ENCODE results near the gene STX8.
"Not testable (repeated sequence)": the region's sequence is repeated elsewhere in the genome, so short reads cannot be mapped to it uniquely, and the experiment has no call there.

The STX8 gene

GRCh38 chr17:9575381-9576101 is at the start of gene STX8:
STX8 (minus strand) TSS chr17:9575820; CDS start chr17:9575808, 12 bp downstream.
- Mint-ChIP-seq H3K9me3 (no peaks in the 10 kb centered on the region), H3K27me3 (no peaks in the 10 kb centered on the region), H3K36me3 (ENCODE audit: insufficient read depth) (peaks cover 17% of the 10 kb centered on the region), H3K4me3 (peak within 1 kb of the TSS; percentile 97), H3K27ac (ENCODE audit: low read depth) (peak within 1 kb of the TSS; percentile 94), H3K4me1 (peaks cover 40% of the 10 kb centered on the region)
- DNase-seq (ENCODE audit: low spot score in 2 of 2) (peak; percentile 34 to 53), ATAC-seq (replicated peaks; ENCODE audit: extremely low read depth, poor library complexity, severe bottlenecking) (peak; percentile 52)

GRCh38 chr17:9622961-9623360 is 47.3 kb upstream of the STX8 start:
- ATAC-seq (replicated peaks; ENCODE audit: extremely low read depth, poor library complexity, severe bottlenecking) (no peak), DNase-seq (ENCODE audit: low spot score in 2 of 2) (no peak)
- Mint-ChIP-seq H3K4me3 (no peak overlapping the region), H3K4me1 (no peaks in the 10 kb centered on the region), H3K27ac (ENCODE audit: low read depth) (no peak overlapping the region), H3K36me3 (ENCODE audit: insufficient read depth) (no peaks in the 10 kb centered on the region), H3K27me3 (peaks cover 23% of the 10 kb centered on the region), H3K9me3 (peaks cover 26% of the 10 kb centered on the region)

GRCh38 chr17:9615486-9615885 is 39.9 kb upstream of the STX8 start:
- H3K36me3 Mint-ChIP-seq (ENCODE audit: insufficient read depth) = no peaks in the 10 kb centered on the region
- no peak overlapping the region for H3K4me3 Mint-ChIP-seq
- no peak overlapping the region for H3K27ac Mint-ChIP-seq (ENCODE audit: low read depth)
- ATAC-seq (replicated peaks; ENCODE audit: extremely low read depth, poor library complexity, severe bottlenecking) (no peak), DNase-seq (ENCODE audit: low spot score in 2 of 2) (no peak)
- H3K4me1 Mint-ChIP-seq = no peaks in the 10 kb centered on the region
- peaks cover 35% of the 10 kb centered on the region for H3K27me3 Mint-ChIP-seq
- H3K9me3 Mint-ChIP-seq = no peaks in the 10 kb centered on the region

GRCh38 chr17:9612006-9612405 is 36.4 kb upstream of the STX8 start:
- DNase-seq (ENCODE audit: low spot score in 2 of 2) (no peak), ATAC-seq (replicated peaks; ENCODE audit: extremely low read depth, poor library complexity, severe bottlenecking) (no peak)
- no peak overlapping the region for H3K27ac Mint-ChIP-seq (ENCODE audit: low read depth)
- H3K27me3 Mint-ChIP-seq = peaks cover 51% of the 10 kb centered on the region
- H3K4me3 Mint-ChIP-seq = no peak overlapping the region
- H3K9me3 Mint-ChIP-seq = no peaks in the 10 kb centered on the region
- no peaks in the 10 kb centered on the region for H3K4me1 Mint-ChIP-seq
- no peaks in the 10 kb centered on the region for H3K36me3 Mint-ChIP-seq (ENCODE audit: insufficient read depth)

GRCh38 chr17:9611557-9611956 is 35.9 kb upstream of the STX8 start:
- no peak for DNase-seq (ENCODE audit: low spot score in 2 of 2)
- Mint-ChIP-seq H3K27ac (ENCODE audit: low read depth) (no peak overlapping the region), H3K4me1 (no peaks in the 10 kb centered on the region), H3K4me3 (no peak overlapping the region), H3K27me3 (peaks cover 51% of the 10 kb centered on the region), H3K9me3 (no peaks in the 10 kb centered on the region), H3K36me3 (ENCODE audit: insufficient read depth) (no peaks in the 10 kb centered on the region)
- ATAC-seq (replicated peaks; ENCODE audit: extremely low read depth, poor library complexity, severe bottlenecking) = no peak

GRCh38 chr17:9607058-9607457 is 31.4 kb upstream of the STX8 start:
- DNase-seq (ENCODE audit: low spot score in 2 of 2); H3K4me1 Mint-ChIP-seq; ATAC-seq (replicated peaks; ENCODE audit: extremely low read depth, poor library complexity, severe bottlenecking); H3K9me3 Mint-ChIP-seq; H3K36me3 Mint-ChIP-seq (ENCODE audit: insufficient read depth); H3K27ac Mint-ChIP-seq (ENCODE audit: low read depth); H3K4me3 Mint-ChIP-seq: not testable (repeated sequence)
- peaks cover 53% of the 10 kb centered on the region for H3K27me3 Mint-ChIP-seq

- H3K9me3 Mint-ChIP-seq = no peaks in the 10 kb centered on the region
- no peak overlapping the region for H3K4me3 Mint-ChIP-seq
These were observed 30.8 kb upstream of the STX8 start for GRCh38 chr17:9606453-9606852.

GRCh38 chr17:9604583-9604982 is 29.0 kb upstream of the STX8 start:
- H3K4me1 Mint-ChIP-seq; DNase-seq (ENCODE audit: low spot score in 2 of 2); H3K27ac Mint-ChIP-seq (ENCODE audit: low read depth); H3K4me3 Mint-ChIP-seq; ATAC-seq (replicated peaks; ENCODE audit: extremely low read depth, poor library complexity, severe bottlenecking); H3K36me3 Mint-ChIP-seq (ENCODE audit: insufficient read depth); H3K9me3 Mint-ChIP-seq: not testable (repeated sequence)
- peaks cover 51% of the 10 kb centered on the region for H3K27me3 Mint-ChIP-seq

More at GRCh38 chr17:9606453-9606852, 30.8 kb upstream of the STX8 start:
- Mint-ChIP-seq H3K36me3 (ENCODE audit: insufficient read depth) (peaks cover 5% of the 10 kb centered on the region), H3K4me1 (no peaks in the 10 kb centered on the region), H3K27ac (ENCODE audit: low read depth) (no peak overlapping the region), H3K27me3 (peaks cover 50% of the 10 kb centered on the region)
- DNase-seq (ENCODE audit: low spot score in 2 of 2) (no peak), ATAC-seq (replicated peaks; ENCODE audit: extremely low read depth, poor library complexity, severe bottlenecking) (no peak)

GRCh38 chr17:9598661-9599060 is 23.0 kb upstream of the STX8 start:
- Mint-ChIP-seq H3K27me3 (peaks cover 43% of the 10 kb centered on the region), H3K36me3 (ENCODE audit: insufficient read depth) (peaks cover 3% of the 10 kb centered on the region), H3K9me3 (no peaks in the 10 kb centered on the region), H3K27ac (ENCODE audit: low read depth) (no peak overlapping the region), H3K4me3 (no peak overlapping the region), H3K4me1 (no peaks in the 10 kb centered on the region)
- DNase-seq (ENCODE audit: low spot score in 2 of 2) = no peak
- no peak for ATAC-seq (replicated peaks; ENCODE audit: extremely low read depth, poor library complexity, severe bottlenecking)

- H3K27ac Mint-ChIP-seq (ENCODE audit: low read depth); H3K4me3 Mint-ChIP-seq; H3K36me3 Mint-ChIP-seq (ENCODE audit: insufficient read depth); H3K4me1 Mint-ChIP-seq; DNase-seq (ENCODE audit: low spot score in 2 of 2); ATAC-seq (replicated peaks; ENCODE audit: extremely low read depth, poor library complexity, severe bottlenecking); H3K9me3 Mint-ChIP-seq: not testable (repeated sequence)
- H3K27me3 Mint-ChIP-seq = peaks cover 37% of the 10 kb centered on the region
These were observed 22.0 kb upstream of the STX8 start for GRCh38 chr17:9597638-9598037.

GRCh38 chr17:9594065-9594464 is 18.4 kb upstream of the STX8 start:
- H3K27me3 Mint-ChIP-seq = peaks cover 19% of the 10 kb centered on the region
- no peak for ATAC-seq (replicated peaks; ENCODE audit: extremely low read depth, poor library complexity, severe bottlenecking)
- H3K36me3 Mint-ChIP-seq (ENCODE audit: insufficient read depth) = no peaks in the 10 kb centered on the region
- H3K4me3 Mint-ChIP-seq = no peak overlapping the region
- H3K9me3 Mint-ChIP-seq = no peaks in the 10 kb centered on the region
- H3K27ac Mint-ChIP-seq (ENCODE audit: low read depth) = no peak overlapping the region
- DNase-seq (ENCODE audit: low spot score in 2 of 2) = no peak
- no peaks in the 10 kb centered on the region for H3K4me1 Mint-ChIP-seq

GRCh38 chr17:9587969-9588656 is 12.5 kb upstream of the STX8 start:
- Mint-ChIP-seq H3K27ac (ENCODE audit: low read depth) (no peak overlapping the region), H3K4me1 (no peaks in the 10 kb centered on the region), H3K4me3 (no peak overlapping the region), H3K36me3 (ENCODE audit: insufficient read depth) (peaks cover 2% of the 10 kb centered on the region), H3K27me3 (peaks cover 6% of the 10 kb centered on the region), H3K9me3 (peaks cover 5% of the 10 kb centered on the region)
- no peak for ATAC-seq (replicated peaks; ENCODE audit: extremely low read depth, poor library complexity, severe bottlenecking)
- no peak for DNase-seq (ENCODE audit: low spot score in 2 of 2)

- Mint-ChIP-seq H3K27me3 (no peaks in the 10 kb centered on the region), H3K36me3 (ENCODE audit: insufficient read depth) (peaks cover 17% of the 10 kb centered on the region), H3K4me1 (peaks cover 34% of the 10 kb centered on the region), H3K9me3 (no peaks in the 10 kb centered on the region), H3K27ac (ENCODE audit: low read depth) (peak overlapping the region; percentile 94), H3K4me3 (peak overlapping the region; percentile 97)
- no peak for DNase-seq (ENCODE audit: low spot score in 2 of 2)
- no peak for ATAC-seq (replicated peaks; ENCODE audit: extremely low read depth, poor library complexity, severe bottlenecking)
These were observed 1.7 kb upstream of the STX8 start for GRCh38 chr17:9577373-9577709.
